OCI-LY3 (cell line): Measurements from ENCODE around the gene HS1BP3.

ENCODE experiments used
- CTCF ChIP-seq: fragments of 200-600, 300-600 bp; sonication (generic); IDR thresholded peaks from 2 replicates; pipeline ENCODE4 v1.5.1; 2014; ENCODE audit warnings: antibody characterized with exemption, low read length, low read depth
- EZH2phosphoT487 ChIP-seq: fragments of 200-600 bp; shearing (Covaris generic); IDR thresholded peaks from 2 replicates; pipeline ENCODE4 v1.6.1; 2018; ENCODE audit warnings: antibody characterized with exemption, mixed run types, low read depth

DNA sequence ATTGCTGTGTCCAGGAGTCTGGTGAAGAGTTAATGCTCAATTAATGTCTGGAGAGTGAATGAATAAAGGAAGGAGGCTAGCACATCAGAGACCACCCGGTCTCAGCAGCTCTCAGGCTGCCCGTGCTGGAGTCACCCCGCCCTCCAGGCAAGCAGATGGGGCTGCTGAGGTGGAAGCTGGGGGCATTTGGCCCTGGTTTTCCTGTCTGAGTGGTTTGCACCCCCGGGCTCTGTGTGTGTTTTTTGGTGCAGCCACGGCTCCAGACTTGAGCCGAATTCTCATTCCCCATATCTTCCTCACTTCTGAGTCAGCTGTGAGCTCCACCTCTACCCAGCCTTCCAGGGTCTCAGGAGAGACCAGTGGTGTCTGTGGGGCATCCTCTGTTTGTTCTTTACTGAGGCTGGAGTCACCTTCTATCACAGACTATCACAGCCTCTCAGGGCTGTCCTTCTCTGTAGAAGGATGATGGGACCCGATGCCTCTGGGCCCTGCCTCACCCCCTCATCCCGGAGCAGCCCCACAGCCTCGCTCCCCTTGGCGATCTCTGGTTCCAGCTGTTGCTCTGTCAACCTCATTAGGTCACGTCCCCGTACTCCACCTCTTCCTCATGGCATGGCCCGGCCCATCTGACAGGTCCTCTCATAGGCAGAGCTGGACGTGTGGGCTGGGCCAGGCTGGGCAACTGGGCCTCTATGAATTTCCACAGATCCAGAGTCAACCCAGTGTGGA is 60.8 kb downstream of the HS1BP3 start:
- TF ChIP-seq EZH2phosphoT487 (no peak), CTCF (no peak)
